ENCODE results near the gene MSN. TPM values are rescaled to one million over a fixed set of nuclear protein-coding genes. Genes with fewer than 3 reads are reported as not detected.

The MSN gene
- total RNA-seq, 1 experiment from 2014 or later: 308 TPM

DNA sequence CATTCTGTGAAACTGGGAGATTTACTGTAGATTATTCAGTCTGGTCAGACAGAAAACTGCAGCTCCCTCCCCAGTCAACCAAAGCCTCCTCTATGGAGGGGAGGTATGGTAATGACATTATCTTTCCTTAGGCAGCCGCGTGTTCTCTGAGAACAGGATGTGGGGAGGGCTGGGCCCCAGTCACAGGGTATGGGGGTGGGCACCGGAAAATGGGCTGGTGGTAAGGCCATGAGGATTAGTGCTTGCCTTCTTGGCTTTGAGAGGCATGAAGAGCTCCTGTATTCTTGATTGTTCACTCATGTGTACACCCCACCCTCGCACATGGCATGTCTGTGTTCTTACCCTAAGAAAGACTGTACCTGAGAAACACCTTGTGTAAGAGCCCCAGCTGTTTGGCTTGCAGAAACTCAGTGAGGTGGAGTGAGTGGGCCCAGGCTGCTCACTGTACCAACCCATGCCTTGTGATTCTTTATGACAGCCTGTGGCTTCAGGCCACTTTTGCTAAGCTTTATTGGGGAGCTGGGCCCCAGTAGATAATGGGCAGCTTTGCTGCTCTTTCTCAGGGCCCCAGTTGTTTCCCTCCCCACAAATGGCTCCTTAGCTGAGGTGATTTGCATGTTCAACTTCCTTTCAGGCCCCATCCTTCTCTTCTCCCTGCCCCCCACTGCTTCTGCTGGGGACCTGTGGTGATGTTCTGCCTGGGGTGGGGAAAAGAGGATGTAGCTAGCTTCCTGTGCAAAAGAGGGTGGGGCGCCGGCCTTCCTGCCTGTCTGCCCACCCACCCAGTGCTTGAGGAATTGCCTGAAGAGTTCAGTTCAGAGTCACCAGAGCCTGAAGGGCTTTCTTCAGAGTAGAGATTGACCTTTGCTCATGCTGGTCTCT, 30.7 kb downstream of the MSN start:
- Histone ChIP-seq H3K4me2 (ENCODE audit: low read length) (no peak overlapping the region), H3K79me2 (ENCODE audit: low read length) (peaks cover 97% of the 10 kb centered on the region), H3K27ac (ENCODE audit: low read length) (no peak overlapping the region), H3F3A (ENCODE audit: low read length, unreplicated experiment) (no peaks in the 10 kb centered on the region), H3K9me2 (replicated peaks; ENCODE audit: low read length) (no peaks in the 10 kb centered on the region), H3K9ac (ENCODE audit: low read length) (no peak overlapping the region), H2AFZ (ENCODE audit: low read length) (no peak overlapping the region), H3K4me1 (ENCODE audit: insufficient read depth, low read length) (0 out of 2 replicates have a peak, but pooled peaks cover 4% of the 10 kb centered on the region), H3K36me3 (ENCODE audit: low read depth, low read length) (peaks cover 37% of the 10 kb centered on the region), H3K9me3 (ENCODE audit: low read length) (no peaks in the 10 kb centered on the region), H4K20me1 (ENCODE audit: low read length) (peaks cover 51% of the 10 kb centered on the region), H3K4me3 (ENCODE audit: low read length) (no peak overlapping the region), H3K27me3 (ENCODE audit: low read length) (no peaks in the 10 kb centered on the region)
- DNase-seq: no peak
- intact Hi-C loops (cut with micrococcal nuclease): no loop called here
- no TSS peak for BruUV-seq (replicated peaks)
- POLR2A ChIA-PET (ENCODE audit: unreplicated experiment): no interaction called here
- CTCF ChIA-PET: no interaction called here
- TF ChIP-seq, protein P1, sequence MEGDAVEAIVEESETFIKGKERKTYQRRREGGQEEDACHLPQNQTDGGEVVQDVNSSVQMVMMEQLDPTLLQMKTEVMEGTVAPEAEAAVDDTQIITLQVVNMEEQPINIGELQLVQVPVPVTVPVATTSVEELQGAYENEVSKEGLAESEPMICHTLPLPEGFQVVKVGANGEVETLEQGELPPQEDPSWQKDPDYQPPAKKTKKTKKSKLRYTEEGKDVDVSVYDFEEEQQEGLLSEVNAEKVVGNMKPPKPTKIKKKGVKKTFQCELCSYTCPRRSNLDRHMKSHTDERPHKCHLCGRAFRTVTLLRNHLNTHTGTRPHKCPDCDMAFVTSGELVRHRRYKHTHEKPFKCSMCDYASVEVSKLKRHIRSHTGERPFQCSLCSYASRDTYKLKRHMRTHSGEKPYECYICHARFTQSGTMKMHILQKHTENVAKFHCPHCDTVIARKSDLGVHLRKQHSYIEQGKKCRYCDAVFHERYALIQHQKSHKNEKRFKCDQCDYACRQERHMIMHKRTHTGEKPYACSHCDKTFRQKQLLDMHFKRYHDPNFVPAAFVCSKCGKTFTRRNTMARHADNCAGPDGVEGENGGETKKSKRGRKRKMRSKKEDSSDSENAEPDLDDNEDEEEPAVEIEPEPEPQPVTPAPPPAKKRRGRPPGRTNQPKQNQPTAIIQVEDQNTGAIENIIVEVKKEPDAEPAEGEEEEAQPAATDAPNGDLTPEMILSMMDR (conservative IDR thresholded peaks at IDR 0.05; ENCODE audit: low read depth, low read length): no peak
- TF ChIP-seq EZH2phosphoT487 (IDR thresholded peaks at IDR 0.05; ENCODE audit: borderline replicate concordance, low read length): no peak
- TF ChIP-seq EZH2 (IDR thresholded peaks at IDR 0.05; ENCODE audit: low read length, unreplicated experiment): no peak
- no peak for ATAC-seq

DNA sequence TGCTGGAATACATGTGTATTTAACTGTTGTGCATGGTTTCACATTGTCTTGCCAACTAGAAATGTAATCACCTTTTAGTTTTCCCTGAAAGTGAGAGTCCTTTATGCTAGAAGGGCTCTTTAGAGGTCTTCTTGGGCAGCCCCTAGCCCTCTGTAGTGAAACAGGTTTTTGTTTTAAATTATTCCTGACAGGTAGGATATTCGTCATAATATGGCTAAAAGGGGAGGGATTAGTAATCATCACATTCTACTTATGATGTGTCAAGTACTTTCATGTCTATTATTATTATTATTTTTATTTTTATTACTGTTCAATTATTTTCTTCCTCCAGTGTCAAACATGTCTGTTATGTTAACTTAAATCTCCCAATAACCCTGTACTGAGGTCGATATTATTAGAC, 35.5 kb downstream of the MSN start:
- H2AFZ ChIP-seq (ENCODE audit: low read length): no peak overlapping the region
- peaks cover 35% of the 10 kb centered on the region for H3K36me3 ChIP-seq (ENCODE audit: low read depth, low read length)
- H3K4me2 ChIP-seq (ENCODE audit: low read length): no peak overlapping the region
- peaks cover 39% of the 10 kb centered on the region for H3K4me1 ChIP-seq (ENCODE audit: insufficient read depth, low read length)
- no peak overlapping the region for H3K9ac ChIP-seq (ENCODE audit: low read length)
- no peak for TF ChIP-seq EZH2 (IDR thresholded peaks at IDR 0.05; ENCODE audit: low read length, unreplicated experiment)
- TF ChIP-seq, protein P1 (conservative IDR thresholded peaks at IDR 0.05; ENCODE audit: low read depth, low read length): no peak
- no peak for TF ChIP-seq EZH2phosphoT487 (IDR thresholded peaks at IDR 0.05; ENCODE audit: borderline replicate concordance, low read length)
- POLR2A ChIA-PET (ENCODE audit: unreplicated experiment): no interaction called here
- H3K79me2 ChIP-seq (ENCODE audit: low read length): peaks cover 97% of the 10 kb centered on the region
- no peaks in the 10 kb centered on the region for H3K9me2 ChIP-seq (replicated peaks; ENCODE audit: low read length)
- no peak for DNase-seq
- no peaks in the 10 kb centered on the region for H3K9me3 ChIP-seq (ENCODE audit: low read length)
- no peak overlapping the region for H3K27ac ChIP-seq (ENCODE audit: low read length)
- H3K27me3 ChIP-seq (ENCODE audit: low read length): no peaks in the 10 kb centered on the region
- CTCF ChIA-PET: no interaction called here
- intact Hi-C loops (cut with micrococcal nuclease): loop anchor here (5.0 kb wide), 1 partner anchor 36 kb away; the partner anchor contains the start of gene MSN
- ATAC-seq: no peak
- H3K4me3 ChIP-seq (ENCODE audit: low read length): no peak overlapping the region
- BruUV-seq (replicated peaks): no TSS peak
- no peaks in the 10 kb centered on the region for H3F3A ChIP-seq (ENCODE audit: low read length, unreplicated experiment)
- peaks cover 52% of the 10 kb centered on the region for H4K20me1 ChIP-seq (ENCODE audit: low read length)

DNA sequence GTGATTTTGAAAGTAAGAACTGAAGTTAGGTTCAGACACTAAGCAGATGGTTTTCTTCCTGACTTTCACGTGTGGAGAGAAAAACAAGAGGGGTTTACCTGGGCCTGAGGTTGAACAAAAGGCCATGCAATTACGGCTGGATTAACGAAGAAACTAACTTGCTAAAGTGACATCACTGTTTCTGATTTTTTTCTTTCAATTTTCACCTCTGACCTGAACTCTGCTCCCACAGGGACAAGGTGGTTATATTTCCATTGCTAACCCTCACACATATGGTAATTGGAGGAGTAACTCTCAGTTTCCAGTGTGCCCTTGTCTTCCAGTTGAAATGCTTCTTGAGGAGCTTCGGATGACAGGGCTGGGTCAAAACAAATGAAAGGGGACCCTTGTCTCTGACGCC, 38.0 kb downstream of the MSN start:
- no peak for ATAC-seq
- no peaks in the 10 kb centered on the region for H3F3A ChIP-seq (ENCODE audit: low read length, unreplicated experiment)
- peaks cover 96% of the 10 kb centered on the region for H3K79me2 ChIP-seq (ENCODE audit: low read length)
- BruUV-seq (replicated peaks): no TSS peak
- peak overlapping the region; percentile 40 for H3K4me2 ChIP-seq (ENCODE audit: low read length)
- peaks cover 40% of the 10 kb centered on the region for H4K20me1 ChIP-seq (ENCODE audit: low read length)
- no peaks in the 10 kb centered on the region for H3K9me2 ChIP-seq (replicated peaks; ENCODE audit: low read length)
- H3K27me3 ChIP-seq (ENCODE audit: low read length): no peaks in the 10 kb centered on the region
- no peak overlapping the region for H3K9ac ChIP-seq (ENCODE audit: low read length)
- peak overlapping the region; percentile 68 for H3K27ac ChIP-seq (ENCODE audit: low read length)
- CTCF ChIA-PET: no interaction called here
- DNase-seq: no peak
- peaks cover 39% of the 10 kb centered on the region for H3K4me1 ChIP-seq (ENCODE audit: insufficient read depth, low read length)
- no peaks in the 10 kb centered on the region for H3K9me3 ChIP-seq (ENCODE audit: low read length)
- POLR2A ChIA-PET (ENCODE audit: unreplicated experiment): interaction anchor here (0.5 to 1.3 kb wide), 2 partner anchors 37 to 110 kb away, joined by 4 to 12 read pairs; no protein-coding TSS in a partner anchor
- no peak overlapping the region for H2AFZ ChIP-seq (ENCODE audit: low read length)
- intact Hi-C loops (cut with micrococcal nuclease): no loop called here
- H3K4me3 ChIP-seq (ENCODE audit: low read length): no peak overlapping the region
- peaks cover 27% of the 10 kb centered on the region for H3K36me3 ChIP-seq (ENCODE audit: low read depth, low read length)
- TF ChIP-seq EZH2phosphoT487 (IDR thresholded peaks at IDR 0.05; ENCODE audit: borderline replicate concordance, low read length) (no peak), EZH2 (IDR thresholded peaks at IDR 0.05; ENCODE audit: low read length, unreplicated experiment) (no peak)
- TF ChIP-seq, protein P1 (conservative IDR thresholded peaks at IDR 0.05; ENCODE audit: low read depth, low read length): no peak

Measured in PC-3 (cell line).